ENCODE measurements around the gene ZNF385C.

DNA sequence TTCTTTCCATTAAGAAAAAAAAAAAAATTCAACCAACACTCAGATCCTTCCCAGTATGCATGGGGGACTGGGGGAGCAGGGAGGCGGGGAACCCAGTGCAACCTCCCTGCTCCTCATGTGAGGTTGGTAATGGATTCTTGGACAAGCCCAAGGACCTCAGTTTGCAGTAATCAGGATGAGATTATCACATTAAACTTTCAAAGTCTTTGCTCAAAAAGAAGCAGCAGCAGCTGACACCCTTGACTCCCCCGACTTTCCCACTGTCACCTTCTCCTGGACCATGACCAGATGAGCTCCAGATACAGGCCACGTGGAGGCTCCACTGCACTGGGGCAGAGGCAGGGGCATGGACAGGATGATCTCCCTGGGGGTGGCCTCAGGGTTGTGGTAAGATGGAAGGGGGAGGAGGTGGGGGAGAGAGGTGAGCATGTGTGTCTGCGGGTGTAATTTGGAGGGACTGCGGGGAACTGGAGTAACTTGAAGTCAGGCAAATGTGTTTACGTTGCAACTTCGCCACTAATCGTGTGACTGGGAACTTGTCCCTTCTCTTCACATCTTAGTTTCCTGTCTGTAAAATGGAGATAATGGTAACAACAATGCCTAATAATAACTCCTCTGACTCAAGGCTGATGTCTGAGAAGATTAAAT is 19.8 kb downstream of the ZNF385C start:
- TF ChIP-seq, protein P1, sequence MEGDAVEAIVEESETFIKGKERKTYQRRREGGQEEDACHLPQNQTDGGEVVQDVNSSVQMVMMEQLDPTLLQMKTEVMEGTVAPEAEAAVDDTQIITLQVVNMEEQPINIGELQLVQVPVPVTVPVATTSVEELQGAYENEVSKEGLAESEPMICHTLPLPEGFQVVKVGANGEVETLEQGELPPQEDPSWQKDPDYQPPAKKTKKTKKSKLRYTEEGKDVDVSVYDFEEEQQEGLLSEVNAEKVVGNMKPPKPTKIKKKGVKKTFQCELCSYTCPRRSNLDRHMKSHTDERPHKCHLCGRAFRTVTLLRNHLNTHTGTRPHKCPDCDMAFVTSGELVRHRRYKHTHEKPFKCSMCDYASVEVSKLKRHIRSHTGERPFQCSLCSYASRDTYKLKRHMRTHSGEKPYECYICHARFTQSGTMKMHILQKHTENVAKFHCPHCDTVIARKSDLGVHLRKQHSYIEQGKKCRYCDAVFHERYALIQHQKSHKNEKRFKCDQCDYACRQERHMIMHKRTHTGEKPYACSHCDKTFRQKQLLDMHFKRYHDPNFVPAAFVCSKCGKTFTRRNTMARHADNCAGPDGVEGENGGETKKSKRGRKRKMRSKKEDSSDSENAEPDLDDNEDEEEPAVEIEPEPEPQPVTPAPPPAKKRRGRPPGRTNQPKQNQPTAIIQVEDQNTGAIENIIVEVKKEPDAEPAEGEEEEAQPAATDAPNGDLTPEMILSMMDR (IDR thresholded peaks at IDR 0.05) = no peak
- TF ChIP-seq POLR2A (IDR thresholded peaks at IDR 0.05) = no peak

Measured in esophagus squamous epithelium (tissue), 4 donors.